ENCODE measurements around the gene GNG10. TPM values are rescaled to one million over a fixed set of nuclear protein-coding genes. Genes with fewer than 3 reads are reported as not detected.
"Not testable (repeated sequence)": the region's sequence is repeated elsewhere in the genome, so short reads cannot be mapped to it uniquely, and the experiment has no call there.

Gene GNG10
- polyA plus RNA-seq, result 10 to 100 TPM; 18.3 to 30.1 (median 28.2) TPM

DNA sequence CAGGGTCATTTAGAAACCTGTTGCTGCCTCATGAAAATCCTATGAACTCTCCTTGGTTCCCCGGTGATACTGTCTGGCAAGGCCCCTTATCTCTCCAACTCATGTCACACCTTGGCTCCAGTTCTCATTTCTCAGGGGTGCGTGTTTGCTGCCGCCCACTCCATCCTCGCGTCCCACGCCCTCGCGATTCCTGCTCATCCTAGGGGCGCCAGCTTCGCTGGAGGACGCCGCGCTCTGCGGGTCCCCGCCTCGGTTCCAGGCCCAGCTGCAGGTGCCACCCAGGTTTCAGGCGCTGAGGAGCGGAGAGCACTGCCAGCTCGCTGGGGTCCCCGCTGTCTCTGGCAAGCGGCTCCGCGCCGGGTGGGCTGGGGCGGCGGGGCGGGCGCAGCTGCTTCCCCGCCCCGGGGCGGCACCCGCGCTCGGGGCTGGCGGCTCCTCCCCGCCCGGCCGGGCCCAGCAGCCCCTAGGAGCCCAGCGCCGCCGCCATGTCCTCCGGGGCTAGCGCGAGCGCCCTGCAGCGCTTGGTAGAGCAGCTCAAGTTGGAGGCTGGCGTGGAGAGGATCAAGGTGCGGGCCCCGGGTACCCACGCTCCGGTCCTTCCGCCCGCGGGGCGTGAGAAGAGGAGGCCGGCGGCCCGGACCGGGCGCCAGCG is at the start of gene GNG10:
GNG10 (plus strand) TSS at position 456 of the 652 bp plus-strand sequence; CDS start at position 486, 30 bp downstream.
- peak; percentile 61 to 67 (median 62) for DNase-seq
- H3K9me3 Mint-ChIP-seq, result no peaks in the 10 kb centered on the region
- H3K27ac Mint-ChIP-seq, result peak within 1 kb of the TSS; percentile 78 to 95 (median 89)
- H3K4me3 Mint-ChIP-seq, result peak within 1 kb of the TSS; percentile 94 to 98 (median 97)
- peaks cover 25 to 39% of the 10 kb centered on the region in 2 donors for H3K4me1 Mint-ChIP-seq
- H3K36me3 Mint-ChIP-seq, result no peaks in the 10 kb centered on the region
- peaks cover 0 to 4% (median 2%) of the 10 kb centered on the region in 3 donors for H3K27me3 Mint-ChIP-seq (ENCODE audit: low read depth in 3 of 3)

DNA sequence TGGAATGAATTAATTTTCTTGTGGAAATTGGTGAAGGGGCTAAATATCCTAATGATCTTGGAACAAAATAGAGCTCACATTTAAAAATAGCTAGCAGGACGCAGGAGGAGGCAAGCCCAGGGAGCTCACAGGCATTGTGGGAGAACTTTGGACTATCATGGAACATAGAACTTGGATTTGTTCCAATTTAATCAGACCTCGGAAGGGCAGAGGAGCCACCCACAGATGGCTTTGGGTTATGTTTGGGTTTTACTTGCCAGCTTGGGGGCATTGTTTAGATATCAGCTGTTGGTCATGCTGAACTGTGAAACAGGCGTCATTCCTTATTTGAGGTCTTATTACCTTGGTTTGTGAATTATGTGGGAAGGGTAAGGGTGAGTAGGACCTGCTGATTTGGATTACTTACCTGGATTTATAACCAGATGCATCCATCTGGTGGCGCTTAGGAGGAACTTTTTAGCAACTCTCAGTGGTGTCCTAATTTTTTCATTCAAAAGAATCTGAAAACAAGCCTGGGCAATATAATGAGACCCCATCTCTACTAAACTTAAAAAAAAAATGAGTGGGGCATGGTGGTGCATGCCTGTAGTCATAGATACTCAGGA is 47.9 kb upstream of the GNG10 start:
- Mint-ChIP-seq H3K36me3 (no peaks in the 10 kb centered on the region), H3K9me3 (no peaks in the 10 kb centered on the region), H3K27me3 (ENCODE audit: low read depth in 3 of 3) (peaks cover 7 to 13% (median 8%) of the 10 kb centered on the region in 3 donors), H3K4me3 (no peak overlapping the region), H3K27ac (no peak overlapping the region), H3K4me1 (no peaks in the 10 kb centered on the region)
- no peak for DNase-seq

DNA sequence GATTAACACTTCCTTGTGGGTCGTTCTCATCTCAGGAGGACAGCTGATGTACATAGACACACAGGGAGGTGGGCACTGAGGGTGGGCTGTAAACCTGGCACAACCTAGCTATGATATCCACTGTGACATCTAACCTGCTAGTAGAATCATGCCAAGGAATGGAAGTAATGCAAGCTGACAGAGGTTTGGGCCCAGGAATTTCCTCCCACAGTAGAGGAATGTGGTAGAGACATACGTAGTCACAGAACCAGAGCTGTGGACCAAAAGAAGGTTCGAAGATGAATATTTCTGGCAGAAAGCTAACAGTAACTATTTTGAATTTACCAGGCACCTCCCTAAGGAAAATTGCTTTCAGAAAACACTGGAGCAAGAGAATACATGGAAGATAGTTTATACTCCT is 45.5 kb upstream of the GNG10 start:
- no peak overlapping the region for H3K4me3 Mint-ChIP-seq
- no peaks in the 10 kb centered on the region for H3K9me3 Mint-ChIP-seq
- no peak for DNase-seq
- H3K36me3 Mint-ChIP-seq, result no peaks in the 10 kb centered on the region
- no peak overlapping the region for H3K27ac Mint-ChIP-seq
- peaks cover 7 to 10% (median 10%) of the 10 kb centered on the region in 3 donors for H3K27me3 Mint-ChIP-seq (ENCODE audit: low read depth in 3 of 3)
- no peaks in the 10 kb centered on the region for H3K4me1 Mint-ChIP-seq

DNA sequence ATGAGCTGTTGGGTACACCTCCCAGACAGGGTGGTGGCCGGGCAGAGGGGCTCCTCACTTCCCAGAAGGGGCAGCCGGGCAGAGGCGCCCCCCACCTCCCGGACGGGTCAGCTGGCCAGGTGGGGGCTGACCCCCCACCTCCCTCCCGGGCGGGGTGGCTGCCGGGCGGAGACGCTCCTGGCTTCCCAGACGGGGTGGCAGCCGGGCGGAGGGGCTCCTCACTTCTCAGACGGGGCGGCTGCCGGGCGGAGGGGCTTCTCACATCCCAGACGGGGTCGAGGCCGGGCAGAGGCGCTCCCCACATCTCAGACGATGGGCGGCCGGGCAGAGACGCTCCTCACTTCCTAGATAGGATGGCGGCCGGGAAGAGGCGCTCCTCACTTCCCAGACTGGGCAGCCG is 44.1 kb upstream of the GNG10 start:
- not testable (repeated sequence) for H3K36me3 Mint-ChIP-seq; H3K27me3 Mint-ChIP-seq (ENCODE audit: low read depth in 3 of 3); H3K4me3 Mint-ChIP-seq; DNase-seq; H3K27ac Mint-ChIP-seq; H3K4me1 Mint-ChIP-seq; H3K9me3 Mint-ChIP-seq

DNA sequence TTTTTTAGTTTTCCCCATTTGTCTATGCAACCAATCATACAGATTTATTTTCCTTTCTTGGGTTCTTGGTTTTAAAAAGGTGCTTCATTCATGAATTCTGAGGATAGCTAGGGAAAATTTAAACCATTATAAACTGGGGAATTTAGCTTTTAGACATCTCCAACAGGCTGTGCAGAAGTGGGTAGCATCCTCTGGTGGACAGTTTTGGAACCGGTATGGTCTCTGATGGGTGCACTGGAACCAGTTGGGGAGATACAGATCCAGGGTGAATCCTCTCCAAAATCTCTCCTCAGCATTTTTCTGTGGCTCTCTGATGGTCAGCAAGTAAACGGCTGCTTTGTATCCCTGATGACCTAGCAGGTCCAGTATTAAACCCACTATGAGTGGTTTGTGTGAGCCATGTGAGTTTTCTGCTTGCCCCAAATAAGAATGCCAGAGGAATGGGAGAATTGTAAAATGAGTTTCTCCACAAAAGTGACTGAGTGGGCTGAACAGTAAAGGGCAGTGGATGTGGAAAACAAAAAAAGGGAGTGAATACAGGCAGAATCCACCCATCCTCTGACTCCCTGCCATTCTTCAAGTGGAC is 39.4 kb upstream of the GNG10 start:
- Mint-ChIP-seq H3K36me3 (no peaks in the 10 kb centered on the region), H3K4me3 (no peak overlapping the region), H3K27ac (no peak overlapping the region), H3K9me3 (no peaks in the 10 kb centered on the region), H3K27me3 (ENCODE audit: low read depth in 3 of 3) (peaks cover 4 to 6% (median 6%) of the 10 kb centered on the region in 3 donors), H3K4me1 (no peaks in the 10 kb centered on the region)
- DNase-seq, result peak in 1 of 3 donors; percentile 30

DNA sequence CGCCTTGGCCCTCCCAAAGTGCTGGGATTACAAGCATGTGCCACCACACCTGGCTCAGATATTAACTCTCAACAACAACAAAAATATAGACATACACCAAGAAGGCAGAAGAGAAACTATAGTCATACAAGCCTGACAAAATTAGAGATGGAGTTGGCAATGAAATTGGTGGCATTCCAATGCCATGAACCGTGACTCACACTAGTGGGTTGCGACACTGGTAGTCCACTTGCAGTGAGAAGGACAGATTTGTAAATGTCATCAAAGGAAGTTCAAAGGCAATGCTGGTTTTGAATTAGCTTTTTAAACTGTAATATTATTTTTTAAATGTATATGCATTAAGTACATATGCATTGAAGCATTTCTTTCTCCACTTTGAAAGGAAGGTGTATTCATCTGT is 38.8 kb upstream of the GNG10 start:
- no peaks in the 10 kb centered on the region for H3K9me3 Mint-ChIP-seq
- DNase-seq, result no peak
- no peak overlapping the region for H3K4me3 Mint-ChIP-seq
- H3K27me3 Mint-ChIP-seq (ENCODE audit: low read depth in 3 of 3), result peaks cover 4 to 6% (median 6%) of the 10 kb centered on the region in 3 donors
- no peak overlapping the region for H3K27ac Mint-ChIP-seq
- H3K36me3 Mint-ChIP-seq, result no peaks in the 10 kb centered on the region
- H3K4me1 Mint-ChIP-seq, result no peaks in the 10 kb centered on the region

DNA sequence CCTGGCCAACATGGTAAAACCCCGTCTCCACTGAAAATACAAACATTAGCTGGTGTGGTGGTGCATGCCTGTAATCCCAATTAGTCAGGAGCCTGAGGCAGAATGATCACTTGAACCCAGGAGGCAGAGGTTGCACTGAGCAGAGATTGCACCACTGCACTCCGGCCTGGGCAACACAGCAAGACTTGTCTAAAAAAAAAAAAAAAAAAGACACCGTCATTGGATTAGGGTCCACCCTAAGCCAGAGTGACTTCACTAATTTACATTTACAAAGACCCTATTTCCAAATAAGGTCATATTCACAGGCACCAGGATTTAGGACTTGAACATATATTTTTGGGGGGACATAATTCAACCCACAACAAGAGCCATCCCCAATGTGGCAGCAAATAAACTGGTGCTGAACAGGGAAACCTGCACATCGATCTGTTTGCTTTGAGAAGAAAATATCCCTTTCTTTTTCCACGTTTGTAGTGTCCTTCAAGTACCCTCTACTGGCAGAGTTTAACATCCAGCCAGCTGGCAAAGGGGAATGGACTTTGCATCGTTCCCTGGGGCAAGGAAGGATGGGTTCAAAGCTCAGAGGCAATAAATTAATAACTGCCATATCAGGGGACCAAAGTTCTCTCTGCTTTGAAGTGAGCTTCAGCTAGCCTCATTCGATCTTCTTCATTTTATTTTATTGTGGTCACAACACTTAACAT is 34.0 kb upstream of the GNG10 start:
- no peak for DNase-seq
- Mint-ChIP-seq H3K4me3 (no peak overlapping the region), H3K27me3 (ENCODE audit: low read depth in 3 of 3) (peaks cover 3 to 12% (median 8%) of the 10 kb centered on the region in 3 donors), H3K9me3 (no peaks in the 10 kb centered on the region), H3K4me1 (peaks cover 17 to 19% of the 10 kb centered on the region in 2 donors), H3K27ac (no peak overlapping the region), H3K36me3 (no peaks in the 10 kb centered on the region)

DNA sequence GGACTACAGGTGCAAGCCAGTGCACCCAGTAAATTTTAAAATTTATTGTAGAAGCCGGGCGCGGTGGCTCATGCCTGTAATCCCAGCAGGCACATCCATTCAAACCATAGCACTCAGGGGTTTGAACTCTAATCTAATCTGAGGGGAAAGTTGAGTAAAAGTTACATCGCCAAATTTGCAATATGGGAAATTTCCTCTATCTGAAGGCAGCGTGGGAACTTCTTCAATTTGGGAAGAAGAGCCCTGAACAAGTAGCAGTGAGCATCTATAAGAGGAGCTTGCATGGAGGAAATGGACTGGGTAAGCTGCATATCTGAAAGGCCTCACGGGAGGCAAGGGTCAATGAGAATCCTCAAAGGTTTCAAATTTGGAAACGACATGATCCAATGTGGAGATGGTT is 33.0 kb upstream of the GNG10 start:
- Mint-ChIP-seq H3K27me3 (ENCODE audit: low read depth in 3 of 3) (peaks cover 5 to 13% (median 5%) of the 10 kb centered on the region in 3 donors), H3K4me3 (no peak overlapping the region), H3K27ac (no peak overlapping the region), H3K36me3 (no peaks in the 10 kb centered on the region), H3K4me1 (peaks cover 27 to 29% of the 10 kb centered on the region in 2 donors), H3K9me3 (no peaks in the 10 kb centered on the region)
- DNase-seq, result no peak

DNA sequence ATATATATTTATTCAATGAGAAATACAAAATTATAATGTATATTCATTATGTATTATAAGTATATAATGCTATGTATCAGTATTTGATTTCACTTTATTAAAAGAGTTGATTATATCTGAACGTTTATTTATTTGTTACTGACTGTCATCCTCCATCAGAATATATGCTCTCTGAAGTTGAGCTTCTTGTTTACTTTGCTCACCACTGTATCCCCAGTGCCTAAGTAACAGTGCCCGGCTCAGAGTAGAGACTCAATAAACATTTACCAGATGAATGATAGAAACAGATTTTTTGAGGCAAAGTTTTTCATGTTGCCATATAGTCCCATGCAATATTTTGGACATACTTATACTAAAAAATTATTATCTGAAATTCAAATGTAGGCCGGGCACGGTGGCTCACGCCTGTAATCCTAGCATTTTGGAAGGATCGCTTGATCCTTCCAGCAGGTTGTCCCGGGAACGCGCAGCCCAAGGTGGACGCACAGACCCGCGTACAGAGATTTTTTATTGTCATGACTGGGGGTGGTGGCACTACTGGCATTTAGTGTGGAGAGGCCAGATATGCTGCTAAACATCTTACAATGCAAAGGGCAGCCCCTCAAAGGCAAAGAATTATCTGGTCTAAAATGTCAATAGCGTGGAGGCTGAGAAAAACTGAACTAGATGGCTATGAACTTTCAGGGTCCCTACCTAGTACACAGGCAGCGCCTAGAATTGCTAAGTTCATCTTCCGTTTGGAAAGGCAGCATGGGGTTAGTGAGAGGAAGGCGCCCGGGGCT is 31.0 kb upstream of the GNG10 start:
- H3K27ac Mint-ChIP-seq, result peak overlapping the region; percentile 88 to 92 (median 90)
- peak overlapping the region; percentile 93 to 100 (median 96) for H3K4me3 Mint-ChIP-seq
- peaks cover 5 to 10% (median 5%) of the 10 kb centered on the region in 3 donors for H3K27me3 Mint-ChIP-seq (ENCODE audit: low read depth in 3 of 3)
- DNase-seq, result no peak
- peaks cover 32 to 48% of the 10 kb centered on the region in 2 donors for H3K4me1 Mint-ChIP-seq
- no peaks in the 10 kb centered on the region for H3K36me3 Mint-ChIP-seq
- H3K9me3 Mint-ChIP-seq, result no peaks in the 10 kb centered on the region

DNA sequence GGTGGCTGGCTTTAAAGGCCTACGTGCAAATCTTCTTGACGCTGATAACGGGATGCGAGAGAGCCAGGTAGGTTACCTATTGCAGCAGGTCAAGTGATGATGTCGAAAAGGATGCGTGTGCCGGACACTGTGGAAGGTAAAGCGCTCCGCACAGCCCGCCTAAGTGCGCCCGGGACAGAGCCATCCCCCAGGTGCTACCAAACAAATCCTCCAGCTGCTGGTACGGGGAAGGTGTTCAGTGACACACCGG is 30.5 kb upstream of the GNG10 start:
- Mint-ChIP-seq H3K4me1 (peaks cover 34 to 53% of the 10 kb centered on the region in 2 donors), H3K27ac (peak overlapping the region; percentile 88 to 92 (median 90)), H3K9me3 (no peaks in the 10 kb centered on the region), H3K36me3 (no peaks in the 10 kb centered on the region), H3K27me3 (ENCODE audit: low read depth in 3 of 3) (peaks cover 5 to 10% (median 5%) of the 10 kb centered on the region in 3 donors), H3K4me3 (peak overlapping the region; percentile 93 to 100 (median 96))
- no peak for DNase-seq

DNA sequence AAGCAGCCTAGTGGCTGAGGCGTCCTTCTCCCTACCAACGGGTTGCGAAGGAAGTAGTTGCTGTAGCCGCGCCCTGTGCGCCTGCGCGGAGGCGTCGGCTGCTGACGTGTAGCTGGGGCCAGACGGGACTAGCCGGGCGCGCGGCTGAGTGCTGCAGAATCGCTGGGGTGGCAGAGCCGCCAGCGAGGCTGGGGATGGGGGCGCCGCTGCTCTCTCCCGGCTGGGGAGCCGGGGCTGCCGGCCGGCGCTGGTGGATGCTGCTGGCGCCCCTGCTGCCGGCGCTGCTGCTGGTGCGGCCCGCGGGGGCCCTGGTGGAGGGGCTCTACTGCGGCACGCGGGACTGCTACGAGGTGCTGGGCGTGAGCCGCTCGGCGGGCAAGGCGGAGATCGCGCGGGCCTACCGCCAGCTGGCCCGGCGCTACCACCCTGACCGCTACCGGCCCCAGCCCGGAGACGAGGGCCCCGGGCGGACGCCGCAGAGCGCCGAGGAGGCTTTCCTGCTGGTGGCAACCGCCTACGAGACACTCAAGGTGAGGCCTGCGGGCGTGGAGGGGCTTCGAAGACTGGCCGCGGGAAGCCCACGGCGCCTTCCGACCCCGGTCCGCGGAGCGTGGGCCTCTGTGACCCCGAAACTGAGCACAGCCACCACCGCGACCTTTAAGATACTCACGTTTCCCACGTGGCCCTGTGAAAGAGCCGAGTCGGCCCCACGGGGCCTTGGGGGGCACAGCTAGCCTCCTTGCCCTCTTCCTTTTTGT is 30.0 kb upstream of the GNG10 start, which contains the start of gene DNAJC25:
DNAJC25 (plus strand) TSS at position 121 of the 758 bp plus-strand sequence; CDS start at position 195, 74 bp downstream.
- H3K27ac Mint-ChIP-seq, result peak within 1 kb of the TSS; percentile 90 to 96 (median 92)
- H3K9me3 Mint-ChIP-seq, result no peaks in the 10 kb centered on the region
- peak; percentile 97 for DNase-seq
- no peaks in the 10 kb centered on the region for H3K36me3 Mint-ChIP-seq
- H3K27me3 Mint-ChIP-seq (ENCODE audit: low read depth in 3 of 3), result peaks cover 5 to 10% (median 5%) of the 10 kb centered on the region in 3 donors
- H3K4me1 Mint-ChIP-seq, result peaks cover 34 to 54% of the 10 kb centered on the region in 2 donors
- H3K4me3 Mint-ChIP-seq, result peak within 1 kb of the TSS; percentile 93 to 100 (median 96)

DNA sequence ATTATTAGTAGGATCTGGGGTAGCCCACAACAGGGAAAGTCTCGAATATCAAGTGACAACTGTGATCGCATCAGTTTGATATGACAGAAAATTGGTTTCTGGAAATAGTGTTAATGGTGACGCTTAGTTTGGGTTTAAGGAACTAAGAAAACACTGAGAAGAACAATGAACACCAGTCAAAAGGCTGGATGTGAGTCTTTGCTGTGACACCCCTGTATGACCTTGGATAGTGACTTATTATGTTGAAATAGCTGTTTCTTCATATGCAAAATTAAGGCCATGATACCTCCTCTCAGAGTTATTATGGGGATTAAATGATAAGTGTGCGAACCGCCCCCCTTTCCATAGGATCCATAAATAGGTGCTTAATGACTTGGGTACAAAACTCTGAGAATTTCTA is 29.3 kb upstream of the GNG10 start:
- H3K4me3 Mint-ChIP-seq, result peak overlapping the region; percentile 87 to 97 (median 96)
- DNase-seq, result no peak
- H3K36me3 Mint-ChIP-seq, result no peaks in the 10 kb centered on the region
- no peaks in the 10 kb centered on the region for H3K9me3 Mint-ChIP-seq
- H3K27me3 Mint-ChIP-seq (ENCODE audit: low read depth in 3 of 3), result peaks cover 5 to 10% (median 5%) of the 10 kb centered on the region in 3 donors
- peaks cover 34 to 54% of the 10 kb centered on the region in 2 donors for H3K4me1 Mint-ChIP-seq
- peak overlapping the region; percentile 89 to 96 (median 91) for H3K27ac Mint-ChIP-seq

Measured in immature natural killer cell (primary cell).